Right renal pelvis (tissue), 4 donors: Measurements from ENCODE around the gene ZNF560. TPM values are rescaled to one million over a fixed set of nuclear protein-coding genes. Genes with fewer than 3 reads are reported as not detected.

ENCODE experiments used
- DNase-seq, 4 donors: peaks; one replicate each; pipeline ENCODE4 v3.0.0-alpha.2; 2013; ENCODE audit warnings: low read depth in 4 of 4, low spot score in 3 of 4, missing footprints in 1 of 4
- polyA plus RNA-seq, 4 donors: library from polyadenylated mRNA; unstranded; fragments of 120-200 nt; gene quantifications; one replicate each; pipeline ENCODE4 v1.2.1, GENCODE V29; 2013; ENCODE audit not compliant: insufficient read length in 4 of 4

Gene ZNF560
- polyA plus RNA-seq, 4 donors = 0.43 to 0.89 (median 0.71) TPM

DNA sequence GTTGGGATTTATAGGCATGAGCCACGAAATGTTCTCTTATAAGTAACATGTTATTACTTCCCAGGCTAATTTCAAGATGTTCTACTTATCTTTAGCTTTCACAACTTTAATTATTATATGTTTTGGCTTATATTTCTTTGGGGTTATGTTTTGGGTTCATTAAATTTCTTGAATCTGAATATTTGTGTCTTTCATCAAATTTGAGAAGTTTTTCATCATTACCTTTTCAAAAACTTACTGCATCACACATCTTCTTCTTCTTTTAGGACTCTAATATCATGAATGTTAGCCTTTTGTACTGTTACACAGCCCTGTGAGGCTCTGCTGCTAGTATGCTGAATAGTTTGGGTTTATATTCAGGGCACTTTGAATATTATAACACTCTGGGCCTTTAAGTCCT, 53.4 kb downstream of the ZNF560 start:
- DNase-seq = no peak

DNA sequence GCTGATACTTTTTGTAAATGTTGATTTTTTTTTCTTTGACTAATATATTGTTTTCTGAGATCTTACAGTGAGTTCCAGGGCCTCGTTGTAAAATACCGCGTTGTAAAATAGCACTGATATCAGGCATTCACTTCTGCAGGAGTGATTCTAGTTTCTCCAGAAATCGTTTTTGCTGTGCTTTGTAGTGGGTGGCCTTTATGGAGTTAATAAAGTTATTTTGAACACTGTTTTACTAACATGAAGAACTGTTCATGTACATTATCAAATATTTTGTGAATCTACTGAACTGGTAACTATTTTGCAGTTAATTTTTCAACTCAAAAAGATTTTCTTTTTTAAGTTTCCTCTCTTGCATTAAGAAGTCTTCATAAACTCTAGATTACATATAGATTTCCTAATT, 62.1 kb downstream of the ZNF560 start:
- no peak for DNase-seq

DNA sequence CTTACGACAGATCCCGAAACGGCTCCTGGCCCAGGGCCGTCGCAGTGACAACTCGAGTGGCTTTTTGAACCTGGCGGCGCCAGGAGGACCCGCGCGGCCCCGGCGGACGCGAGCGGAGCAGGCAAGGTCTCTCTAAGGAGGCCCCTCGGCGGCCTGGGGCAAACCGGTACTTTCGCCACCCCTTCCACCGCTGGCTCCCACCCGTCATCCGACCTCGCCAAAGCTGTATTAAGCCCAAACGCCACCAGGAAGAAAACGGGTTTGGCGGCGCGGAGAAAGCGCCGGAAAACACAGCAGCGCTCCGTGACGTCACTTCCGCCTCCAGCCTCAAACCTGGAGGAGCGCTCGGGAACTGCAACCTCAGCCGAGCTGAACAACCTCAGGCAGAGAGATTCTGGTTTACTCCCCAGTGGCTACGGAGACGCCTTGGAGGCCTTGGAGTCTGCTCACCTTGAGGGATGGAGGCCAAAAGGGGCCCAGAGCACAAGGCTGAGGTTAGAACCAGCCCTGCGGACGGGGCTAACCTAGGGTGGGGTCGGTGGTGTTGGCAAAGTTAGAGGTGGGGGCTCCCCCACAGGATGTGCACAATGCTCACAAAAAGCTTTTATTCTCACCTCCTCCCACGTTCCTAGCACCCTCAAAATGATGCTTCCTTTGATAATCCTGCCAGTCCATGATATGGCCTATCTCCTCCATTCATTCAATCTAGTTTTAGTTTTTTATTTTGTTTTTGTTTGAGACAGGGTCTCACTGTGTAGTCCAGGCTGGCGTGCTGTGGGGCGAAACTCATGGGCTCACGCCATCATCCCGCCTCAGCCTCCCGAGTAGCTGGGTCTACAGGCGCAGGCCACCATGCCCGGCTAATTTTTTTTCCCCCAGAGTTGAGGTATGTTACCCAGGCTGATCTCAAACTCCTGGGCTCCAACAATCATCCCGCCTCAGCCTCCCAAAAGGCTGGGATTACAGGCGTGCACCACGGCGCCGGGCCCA, 62.8 kb downstream of the ZNF560 start, which contains the start of gene ZNF266:
TSS of gene ZNF266 (minus strand) at position 295 of the 990 bp plus-strand sequence. CDS start 15,484 bp downstream, outside the sequence.
- peak; percentile 84 to 91 (median 90) for DNase-seq

- DNase-seq = peak in 1 of 4 donors; percentile 13
Measured at GRCh38 chr19:9431475-9431874, 66.9 kb downstream of the ZNF560 start.

- DNase-seq = no peak
Measured at GRCh38 chr19:9430444-9430843, 68.0 kb downstream of the ZNF560 start.

- no peak for DNase-seq
Measured at GRCh38 chr19:9427941-9428340, 70.5 kb downstream of the ZNF560 start.

Other genes with a start within 250 kb of the ZNF560 start
- not detected for gene OR7E24, start 247.7 kb downstream of the ZNF560 start, polyA plus RNA-seq
- 1 to 10 TPM; 6.4 to 8.1 (median 7.3) TPM for gene ZNF699, start 188.8 kb downstream of the ZNF560 start, polyA plus RNA-seq
- gene ZNF559, start 174.4 kb downstream of the ZNF560 start, polyA plus RNA-seq = 10 to 100 TPM; 48.8 to 70.0 (median 64.0) TPM
- gene ZNF177, start 135.6 kb downstream of the ZNF560 start, polyA plus RNA-seq = 10 to 100 TPM in 3 of 4 donors, 1 to 10 TPM in 1; 9.9 to 12.7 (median 11.1) TPM
- gene ZNF266, start 63.0 kb downstream of the ZNF560 start, polyA plus RNA-seq = 10 to 100 TPM; 30.1 to 48.8 (median 44.8) TPM
- 10 to 100 TPM; 19.8 to 25.1 (median 22.8) TPM for gene ZNF426, start 40.0 kb upstream of the ZNF560 start, polyA plus RNA-seq
- gene ZNF121, start 85.9 kb upstream of the ZNF560 start, polyA plus RNA-seq = 10 to 100 TPM; 14.4 to 16.0 (median 15.6) TPM
- gene ZNF561, start 122.6 kb upstream of the ZNF560 start, polyA plus RNA-seq = 10 to 100 TPM; 52.6 to 63.7 (median 60.3) TPM
- gene ZNF562, start 176.5 kb upstream of the ZNF560 start, polyA plus RNA-seq = 10 to 100 TPM; 20.4 to 26.5 (median 24.0) TPM